Measurements from ENCODE around the gene UBE2J2. TPM values are rescaled to one million over a fixed set of nuclear protein-coding genes. Genes with fewer than 3 reads are reported as not detected.

Gene UBE2J2
- total and polyA plus RNA-seq, 10 donors: 39.1 to 69.7 (median 55.3) TPM

DNA sequence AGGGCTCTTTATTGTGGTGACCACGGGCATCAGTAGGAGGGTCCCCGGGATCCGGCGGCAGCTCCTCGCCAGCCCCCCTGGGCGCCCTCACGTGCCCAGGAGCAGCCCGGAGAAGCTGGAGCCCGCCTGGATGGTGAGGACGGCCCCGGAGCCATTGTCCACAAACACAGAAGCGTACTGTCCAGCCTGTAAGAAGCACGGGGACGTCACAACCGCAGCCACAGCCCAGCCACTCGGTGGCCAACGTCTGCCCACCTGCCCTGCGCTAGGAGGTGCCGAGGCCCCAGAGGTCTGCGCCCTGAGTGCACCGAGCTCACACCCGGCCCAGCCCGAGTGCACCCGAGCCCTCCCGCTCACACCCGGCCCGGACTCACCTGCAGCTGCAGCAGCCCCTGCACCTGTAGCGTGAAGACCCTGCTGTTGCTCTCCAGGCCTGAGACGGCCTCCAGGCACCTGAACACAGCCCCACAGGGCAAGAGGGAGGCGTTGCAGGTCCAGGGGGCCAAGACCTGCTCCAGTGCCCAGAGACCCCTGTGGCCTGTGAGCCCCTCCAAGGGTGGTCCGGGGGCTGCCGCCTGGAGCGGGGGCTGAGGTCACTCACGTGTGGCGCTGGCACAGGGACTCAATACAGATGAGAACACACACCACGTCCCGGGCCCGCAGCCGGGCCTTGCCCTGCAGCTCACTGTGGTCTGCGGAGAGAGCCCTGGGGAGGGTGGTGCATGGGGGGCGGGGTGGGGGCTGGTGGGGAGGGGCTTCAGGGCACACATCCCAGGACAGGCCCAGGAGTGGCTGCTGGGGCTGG lies 31.0 kb downstream of the UBE2J2 start:
- intact Hi-C loops (cut with DNase I; ENCODE audit: low total_unique reads): no loop called here
- TF ChIP-seq POLR2A (IDR thresholded peaks at IDR 0.05) (no peak), CTCF (IDR thresholded peaks at IDR 0.05 in 8 of 11, conservative IDR thresholded peaks at IDR 0.05 in 3 of 11) (no peak), POLR2AphosphoS5 (IDR thresholded peaks at IDR 0.05) (no peak)
- 85 to 92% (median 87%) methylated on average over 10 to 41 of the region's 41 CpGs for WGBS, 5 donors
- H3K4me3 ChIP-seq: no peak overlapping the region
- no peak overlapping the region for H3K27ac ChIP-seq
- peaks cover 0 to 94% (median 52%) of the 10 kb centered on the region in 7 donors for H3K27me3 ChIP-seq (replicated peaks in 1 of 7)
- H3K36me3 ChIP-seq: no peaks in the 10 kb centered on the region
- no peak for DNase-seq
- H3K4me1 ChIP-seq: peaks cover 0 to 34% (median 17%) of the 10 kb centered on the region in 6 donors
- H3K9me3 ChIP-seq: no peaks in the 10 kb centered on the region

- Histone ChIP-seq H3K27me3 (replicated peaks in 1 of 7) (peaks cover 0 to 94% (median 48%) of the 10 kb centered on the region in 7 donors), H3K9me3 (no peaks in the 10 kb centered on the region), H3K4me3 (no peak overlapping the region), H3K27ac (no peak overlapping the region), H3K4me1 (peaks cover 0 to 32% (median 17%) of the 10 kb centered on the region in 6 donors), H3K36me3 (no peaks in the 10 kb centered on the region)
- 75 to 93% (median 89%) methylated on average over 4 to 26 of the region's 26 CpGs for WGBS, 5 donors
- no peak for DNase-seq
- TF ChIP-seq CTCF (IDR thresholded peaks at IDR 0.05 in 8 of 11, conservative IDR thresholded peaks at IDR 0.05 in 3 of 11): no peak
- TF ChIP-seq POLR2AphosphoS5 (IDR thresholded peaks at IDR 0.05): peak in 1 of 3 donors; percentile 8
- TF ChIP-seq POLR2A (IDR thresholded peaks at IDR 0.05): no peak
- intact Hi-C loops (cut with DNase I; ENCODE audit: low total_unique reads): no loop called here
These were observed 31.9 kb downstream of the UBE2J2 start for GRCh38 chr1:1241588-1242219.

- intact Hi-C loops (cut with DNase I; ENCODE audit: low total_unique reads): no loop called here
- TF ChIP-seq CTCF (IDR thresholded peaks at IDR 0.05 in 8 of 11, conservative IDR thresholded peaks at IDR 0.05 in 3 of 11) (no peak), POLR2A (IDR thresholded peaks at IDR 0.05) (no peak), POLR2AphosphoS5 (IDR thresholded peaks at IDR 0.05) (no peak)
These were observed 32.6 kb downstream of the UBE2J2 start for GRCh38 chr1:1240822-1241587.

More at GRCh38 chr1:1240822-1241587, 32.6 kb downstream of the UBE2J2 start:
- no peaks in the 10 kb centered on the region for H3K36me3 ChIP-seq
- H3K4me3 ChIP-seq: no peak overlapping the region
- WGBS, 5 donors: 56 to 72% (median 65%) methylated on average over 19 to 23 of the region's 23 CpGs
- no peaks in the 10 kb centered on the region for H3K9me3 ChIP-seq
- no peak overlapping the region for H3K27ac ChIP-seq
- H3K27me3 ChIP-seq (replicated peaks in 1 of 7): peaks cover 0 to 92% (median 41%) of the 10 kb centered on the region in 7 donors
- H3K4me1 ChIP-seq: peaks cover 0 to 25% (median 13%) of the 10 kb centered on the region in 6 donors
- no peak for DNase-seq

Measured in spleen (tissue), 11 donors.